LNCaP clone FGC (cell line): ENCODE data around the gene ABTB2.

Experiments used
- DNase-seq: peaks from one replicate; pipeline ENCODE4 v3.0.0-alpha.2; 2011; ENCODE audit warnings: low read depth
- H3K4me3 ChIP-seq: 2 replicates; pipeline ENCODE4 v1.5.1; 2011; ENCODE audit warnings: mild to moderate bottlenecking, low read depth, low read length, control low read depth
- TF ChIP-seq, protein P1 (sequence below): IDR thresholded peaks from 2 replicates; pipeline ENCODE4 v1.5.1; 2012; ENCODE audit warnings: mild to moderate bottlenecking; ENCODE audit not compliant: control insufficient read depth, insufficient read depth; ENCODE audit errors: extremely low read depth

The ABTB2 gene

DNA sequence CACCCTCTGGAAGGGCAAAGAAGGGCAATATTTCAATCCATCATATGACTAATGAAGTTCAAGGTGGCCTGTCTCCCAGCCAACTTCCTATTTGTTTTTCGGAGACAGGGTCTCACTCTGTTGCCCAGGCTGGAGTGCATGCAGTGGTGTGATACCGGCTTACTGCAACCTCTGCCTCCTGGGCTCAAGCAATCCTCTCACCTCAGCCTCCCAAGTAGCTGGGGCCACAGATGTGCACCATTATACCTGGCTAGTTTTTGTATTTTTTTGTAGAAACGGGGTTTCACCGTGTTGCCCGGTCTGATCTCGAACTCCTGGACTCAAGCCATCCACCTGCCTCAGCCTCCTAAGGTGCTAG lies 13.4 kb downstream of the ABTB2 start:
- H3K4me3 ChIP-seq = no peak overlapping the region

DNA sequence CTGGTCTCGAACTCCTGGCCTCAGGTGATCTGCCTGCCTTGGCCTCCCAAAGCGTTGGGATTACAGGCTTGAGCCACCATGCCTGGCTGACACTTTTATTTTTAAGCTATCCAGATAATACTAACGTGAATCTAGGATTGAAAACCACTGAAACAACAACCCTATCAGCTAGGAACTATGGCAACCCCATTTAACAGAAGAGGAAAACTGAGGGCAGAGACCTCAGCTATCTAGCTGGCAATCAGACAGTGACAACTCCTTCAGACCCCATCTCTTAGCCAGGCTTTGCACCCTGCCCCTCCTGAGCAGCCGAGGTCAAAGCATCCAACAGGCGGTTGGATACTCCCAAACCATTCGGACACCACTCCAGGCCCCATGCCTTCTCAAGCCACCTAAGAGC lies 14.1 kb downstream of the ABTB2 start:
- TF ChIP-seq, protein P1, sequence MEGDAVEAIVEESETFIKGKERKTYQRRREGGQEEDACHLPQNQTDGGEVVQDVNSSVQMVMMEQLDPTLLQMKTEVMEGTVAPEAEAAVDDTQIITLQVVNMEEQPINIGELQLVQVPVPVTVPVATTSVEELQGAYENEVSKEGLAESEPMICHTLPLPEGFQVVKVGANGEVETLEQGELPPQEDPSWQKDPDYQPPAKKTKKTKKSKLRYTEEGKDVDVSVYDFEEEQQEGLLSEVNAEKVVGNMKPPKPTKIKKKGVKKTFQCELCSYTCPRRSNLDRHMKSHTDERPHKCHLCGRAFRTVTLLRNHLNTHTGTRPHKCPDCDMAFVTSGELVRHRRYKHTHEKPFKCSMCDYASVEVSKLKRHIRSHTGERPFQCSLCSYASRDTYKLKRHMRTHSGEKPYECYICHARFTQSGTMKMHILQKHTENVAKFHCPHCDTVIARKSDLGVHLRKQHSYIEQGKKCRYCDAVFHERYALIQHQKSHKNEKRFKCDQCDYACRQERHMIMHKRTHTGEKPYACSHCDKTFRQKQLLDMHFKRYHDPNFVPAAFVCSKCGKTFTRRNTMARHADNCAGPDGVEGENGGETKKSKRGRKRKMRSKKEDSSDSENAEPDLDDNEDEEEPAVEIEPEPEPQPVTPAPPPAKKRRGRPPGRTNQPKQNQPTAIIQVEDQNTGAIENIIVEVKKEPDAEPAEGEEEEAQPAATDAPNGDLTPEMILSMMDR = no peak
- H3K4me3 ChIP-seq = no peak overlapping the region
- no peak for DNase-seq

More for the DNA sequence above, 13.4 kb downstream of the ABTB2 start:
- TF ChIP-seq, protein P1 = no peak
- no peak for DNase-seq

GRCh38 chr11:34343153-34343552 lies 14.7 kb downstream of the ABTB2 start:
- DNase-seq = no peak
- TF ChIP-seq, protein P1 = no peak
- H3K4me3 ChIP-seq = no peak overlapping the region

GRCh38 chr11:34341931-34342533 lies 15.8 kb downstream of the ABTB2 start:
- TF ChIP-seq, protein P1 = no peak
- no peak for DNase-seq
- no peak overlapping the region for H3K4me3 ChIP-seq

- TF ChIP-seq, protein P1 = no peak
- H3K4me3 ChIP-seq = no peak overlapping the region
- DNase-seq = no peak
Observed at GRCh38 chr11:34341096-34341495, 16.7 kb downstream of the ABTB2 start.

DNA sequence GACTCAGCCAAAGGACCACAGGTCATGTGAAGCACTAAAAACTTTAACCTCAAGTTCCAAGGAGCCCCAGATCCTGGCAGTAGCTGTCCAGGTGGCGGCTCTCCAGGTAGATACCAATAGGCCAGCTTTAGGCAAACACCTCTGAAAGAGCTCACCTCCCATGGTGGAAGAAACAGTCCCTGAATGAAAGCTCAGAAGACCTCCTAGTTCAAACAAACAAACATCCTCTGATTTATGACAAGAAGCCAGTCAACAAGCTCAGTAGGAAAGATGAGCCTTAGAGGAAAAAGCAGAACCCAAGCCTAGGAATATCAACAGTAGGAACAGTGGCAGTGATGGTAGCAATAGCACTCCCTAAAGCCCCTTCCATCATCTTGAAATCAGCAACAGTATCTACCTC lies 17.2 kb downstream of the ABTB2 start:
- TF ChIP-seq, protein P1 = no peak
- no peak for DNase-seq
- H3K4me3 ChIP-seq = no peak overlapping the region

GRCh38 chr11:34339149-34340064 lies 18.4 kb downstream of the ABTB2 start:
- DNase-seq = no peak
- TF ChIP-seq, protein P1 = no peak

More at GRCh38 chr11:34339149-34340064, 18.4 kb downstream of the ABTB2 start:
- H3K4me3 ChIP-seq = no peak overlapping the region
